CD1c-positive myeloid dendritic cell (primary cell): ENCODE results near the gene PACSIN2.
"Not testable (repeated sequence)": the region's sequence is repeated elsewhere in the genome, so short reads cannot be mapped to it uniquely, and the experiment has no call there.

Experiments used
- DNase-seq: peaks from one replicate; pipeline ENCODE4 v3.0.0-alpha.2; 2016; ENCODE audit errors: extremely low spot score

PACSIN2 gene

GRCh38 chr22:42992886-42993479, 22.0 kb downstream of the PACSIN2 start:
- peak; percentile 32 for DNase-seq

- DNase-seq, result no peak
Observed at GRCh38 chr22:42992092-42992491, 22.9 kb downstream of the PACSIN2 start.

- peak; percentile 52 for DNase-seq
Observed at GRCh38 chr22:42991010-42991651, 23.8 kb downstream of the PACSIN2 start.

- DNase-seq, result peak; percentile 74
Observed at GRCh38 chr22:42990131-42990838, 24.7 kb downstream of the PACSIN2 start.

GRCh38 chr22:42986115-42986514, 28.8 kb downstream of the PACSIN2 start:
- DNase-seq, result no peak

GRCh38 chr22:42985531-42985905, 29.4 kb downstream of the PACSIN2 start:
- DNase-seq, result no peak

GRCh38 chr22:42984814-42985530, 30.0 kb downstream of the PACSIN2 start:
- no peak for DNase-seq

GRCh38 chr22:42984397-42984796, 30.6 kb downstream of the PACSIN2 start:
- no peak for DNase-seq

GRCh38 chr22:42983470-42983869, 31.5 kb downstream of the PACSIN2 start:
- DNase-seq, result no peak

- no peak for DNase-seq
Observed at GRCh38 chr22:42979606-42980005, 35.3 kb downstream of the PACSIN2 start.

- DNase-seq, result peak; percentile 79
Observed at GRCh38 chr22:42978453-42979103, 36.4 kb downstream of the PACSIN2 start.

GRCh38 chr22:42977569-42977968, 37.4 kb downstream of the PACSIN2 start:
- DNase-seq, result peak; percentile 85

GRCh38 chr22:42976217-42976933, 38.6 kb downstream of the PACSIN2 start:
- no peak for DNase-seq

- DNase-seq, result no peak
Observed at GRCh38 chr22:42974223-42974622, 40.7 kb downstream of the PACSIN2 start.

- DNase-seq, result no peak
Observed at GRCh38 chr22:42973536-42973881, 41.4 kb downstream of the PACSIN2 start.

- peak; percentile 90 for DNase-seq
Observed at GRCh38 chr22:42972649-42973535, 42.1 kb downstream of the PACSIN2 start.

GRCh38 chr22:42971473-42971860, 43.5 kb downstream of the PACSIN2 start:
- DNase-seq, result not testable (repeated sequence)

- DNase-seq, result no peak
Observed at GRCh38 chr22:42970029-42970428, 44.9 kb downstream of the PACSIN2 start.

- no peak for DNase-seq
Observed at GRCh38 chr22:42969348-42969975, 45.5 kb downstream of the PACSIN2 start.

- peak; percentile 89 for DNase-seq
Observed at GRCh38 chr22:42967933-42968332, 47.0 kb downstream of the PACSIN2 start.
